Upper lobe of left lung (tissue), 6 donors: Measurements from ENCODE around the gene ARFRP1. TPM values are rescaled to one million over a fixed set of nuclear protein-coding genes. Genes with fewer than 3 reads are reported as not detected.

Source experiments
- ATAC-seq, 2 donors: fragments of 200-7000 bp; cut with Tn5 transposase; one replicate each; pipeline ENCODE4 v1.9.1; 2022; ENCODE audit warnings: mild to moderate bottlenecking in 2 of 2, moderate library complexity in 2 of 2; ENCODE audit not compliant: low FRiP score in 2 of 2
- DNase-seq, 2 donors: peaks; one replicate each; pipeline ENCODE4 v3.0.0-alpha.2; 2019 to 2020
- H3K27ac ChIP-seq, 4 donors: fragments of 200-600 bp; sonication (generic); one replicate each; pipeline ENCODE4 v1.5.1; 2016 to 2019
- H3K27me3 ChIP-seq, 4 donors: fragments of 200-600 bp; sonication (generic); one replicate each; pipeline ENCODE4 v1.5.1; 2017 to 2019
- H3K36me3 ChIP-seq, 4 donors: fragments of 200-600 bp; sonication (generic); one replicate each; pipeline ENCODE4 v1.5.1; 2016 to 2019
- H3K4me1 ChIP-seq, 4 donors: fragments of 200-600 bp; sonication (generic); one replicate each; pipeline ENCODE4 v1.5.1; 2018 to 2019
- H3K4me3 ChIP-seq, 4 donors: fragments of 200-600 bp; sonication (generic); one replicate each; pipeline ENCODE4 v1.5.1; 2017 to 2019; ENCODE audit warnings: mild to moderate bottlenecking in 2 of 4, moderate library complexity in 1 of 4
- H3K9me3 ChIP-seq, 4 donors: fragments of 200-600 bp; sonication (generic); one replicate each; pipeline ENCODE4 v1.5.1; 2018 to 2019
- EP300 ChIP-seq, 4 donors: sonication (generic); formaldehyde crosslinking; IDR thresholded peaks; one replicate each; pipeline ENCODE4 v1.5.1; 2017; ENCODE audit warnings: antibody characterized with exemption in 4 of 4, control low read depth in 2 of 4
- POLR2A ChIP-seq, 4 donors: fragments of 450-650 bp; IDR thresholded peaks; one replicate each; pipeline ENCODE4 v1.5.1; 2016 to 2017; ENCODE audit warnings: antibody characterized with exemption in 4 of 4, mild to moderate bottlenecking in 2 of 4
- POLR2AphosphoS5 ChIP-seq, 2 donors: sonication (generic); formaldehyde crosslinking; IDR thresholded peaks; one replicate each; pipeline ENCODE4 v1.5.1; 2017; ENCODE audit warnings: antibody characterized with exemption in 2 of 2
- WGBS, 2 donors: methylation state at CpG; one replicate each; pipeline ENCODE4 v1.1.5; 2017 to 2018; 5-methylcytosine and 5-hydroxymethylcytosine counted together
- total RNA-seq, 6 donors: library from RNA; depleted of rRNA in 4 of 6; stranded (reverse); fragments of >200 nt in 4 of 6; gene quantifications; one replicate each; pipeline versions ENCODE4 v1.1.0 to v1.2.1, GENCODE V29; 2016 to 2021
- TF ChIP-seq, protein P1 (sequence below), 6 experiments: fragments of 450-650 bp in 4 of 6; fragments of 200-600 bp in 2 of 6; sonication (generic) in 2 of 6; IDR thresholded peaks; one replicate each; pipeline ENCODE4 v1.5.1; 2016 to 2019; ENCODE audit warnings: antibody characterized with exemption in 6 of 6
- donor health status: DM: no; HTN: no; CAD: no; lungs with moderate emphysema.
- donor health status: DM: no; HTN: yes; CAD: no; lungs with severe emphysema.

ARFRP1 gene
- total RNA-seq, 6 donors from 2014 or later, result 26.8 to 56.4 (median 46.3) TPM

DNA sequence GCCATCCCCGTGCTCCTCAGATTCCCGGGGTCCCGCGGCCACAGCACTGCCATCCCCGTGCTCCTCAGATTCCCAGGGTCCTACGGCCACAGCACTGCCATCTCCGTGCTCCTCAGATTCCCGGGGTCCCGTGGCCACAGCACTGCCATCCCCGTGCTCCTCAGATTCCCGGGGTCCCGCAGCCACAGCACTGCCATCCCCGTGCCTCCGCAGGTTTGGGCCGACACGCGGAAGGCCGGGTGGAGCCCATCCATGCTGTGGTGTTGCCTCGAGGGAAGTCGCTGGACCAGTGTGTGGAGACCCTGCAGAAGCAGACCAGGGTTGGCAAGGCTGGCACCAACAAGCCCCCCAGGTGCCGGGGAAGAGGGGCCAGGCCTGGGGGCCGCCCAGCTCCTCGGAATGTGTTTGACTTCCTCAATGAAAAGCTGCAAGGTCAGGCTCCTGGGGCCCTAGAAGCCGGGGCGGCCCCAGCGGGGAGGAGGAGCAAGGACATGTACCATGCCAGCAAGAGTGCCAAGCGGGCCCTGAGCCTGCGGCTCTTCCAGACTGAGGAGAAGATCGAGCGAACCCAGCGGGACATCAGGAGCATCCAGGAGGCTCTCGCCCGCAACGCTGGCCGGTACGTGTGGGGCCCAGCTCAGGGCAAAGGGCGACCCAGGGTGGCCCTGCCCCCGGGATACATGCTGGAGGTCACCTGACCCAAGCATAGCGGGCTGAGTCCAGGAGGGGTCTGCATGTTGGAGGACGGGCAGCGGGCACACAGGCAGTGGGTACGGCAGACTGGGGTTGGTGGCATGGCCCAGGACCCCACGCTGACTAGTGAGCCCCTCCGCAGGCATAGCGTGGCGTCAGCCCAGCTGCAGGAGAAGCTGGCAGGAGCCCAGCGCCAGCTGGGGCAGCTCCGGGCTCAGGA lies 27.4 kb upstream of the ARFRP1 start:
- H3K9me3 ChIP-seq, result no peaks in the 10 kb centered on the region
- TF ChIP-seq POLR2AphosphoS5 (IDR thresholded peaks at IDR 0.05), result no peak
- TF ChIP-seq EP300 (IDR thresholded peaks at IDR 0.05), result no peak
- TF ChIP-seq POLR2A (IDR thresholded peaks at IDR 0.05), result no peak
- TF ChIP-seq, protein P1, sequence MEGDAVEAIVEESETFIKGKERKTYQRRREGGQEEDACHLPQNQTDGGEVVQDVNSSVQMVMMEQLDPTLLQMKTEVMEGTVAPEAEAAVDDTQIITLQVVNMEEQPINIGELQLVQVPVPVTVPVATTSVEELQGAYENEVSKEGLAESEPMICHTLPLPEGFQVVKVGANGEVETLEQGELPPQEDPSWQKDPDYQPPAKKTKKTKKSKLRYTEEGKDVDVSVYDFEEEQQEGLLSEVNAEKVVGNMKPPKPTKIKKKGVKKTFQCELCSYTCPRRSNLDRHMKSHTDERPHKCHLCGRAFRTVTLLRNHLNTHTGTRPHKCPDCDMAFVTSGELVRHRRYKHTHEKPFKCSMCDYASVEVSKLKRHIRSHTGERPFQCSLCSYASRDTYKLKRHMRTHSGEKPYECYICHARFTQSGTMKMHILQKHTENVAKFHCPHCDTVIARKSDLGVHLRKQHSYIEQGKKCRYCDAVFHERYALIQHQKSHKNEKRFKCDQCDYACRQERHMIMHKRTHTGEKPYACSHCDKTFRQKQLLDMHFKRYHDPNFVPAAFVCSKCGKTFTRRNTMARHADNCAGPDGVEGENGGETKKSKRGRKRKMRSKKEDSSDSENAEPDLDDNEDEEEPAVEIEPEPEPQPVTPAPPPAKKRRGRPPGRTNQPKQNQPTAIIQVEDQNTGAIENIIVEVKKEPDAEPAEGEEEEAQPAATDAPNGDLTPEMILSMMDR (IDR thresholded peaks at IDR 0.05), result no peak
- 90 to 91% methylated on average over 13 to 45 of the region's 48 CpGs for WGBS, 2 donors
- ATAC-seq, result no peak
- H3K27ac ChIP-seq, result peak overlapping the region in 1 of 4 donors; percentile 23
- no peaks in the 10 kb centered on the region for H3K27me3 ChIP-seq
- peaks cover 20 to 43% (median 22%) of the 10 kb centered on the region in 4 donors for H3K4me1 ChIP-seq
- H3K36me3 ChIP-seq, result peaks cover 0 to 38% (median 34%) of the 10 kb centered on the region in 4 donors
- peak in 1 of 2 donors; percentile 81 for DNase-seq
- no peak overlapping the region for H3K4me3 ChIP-seq

DNA sequence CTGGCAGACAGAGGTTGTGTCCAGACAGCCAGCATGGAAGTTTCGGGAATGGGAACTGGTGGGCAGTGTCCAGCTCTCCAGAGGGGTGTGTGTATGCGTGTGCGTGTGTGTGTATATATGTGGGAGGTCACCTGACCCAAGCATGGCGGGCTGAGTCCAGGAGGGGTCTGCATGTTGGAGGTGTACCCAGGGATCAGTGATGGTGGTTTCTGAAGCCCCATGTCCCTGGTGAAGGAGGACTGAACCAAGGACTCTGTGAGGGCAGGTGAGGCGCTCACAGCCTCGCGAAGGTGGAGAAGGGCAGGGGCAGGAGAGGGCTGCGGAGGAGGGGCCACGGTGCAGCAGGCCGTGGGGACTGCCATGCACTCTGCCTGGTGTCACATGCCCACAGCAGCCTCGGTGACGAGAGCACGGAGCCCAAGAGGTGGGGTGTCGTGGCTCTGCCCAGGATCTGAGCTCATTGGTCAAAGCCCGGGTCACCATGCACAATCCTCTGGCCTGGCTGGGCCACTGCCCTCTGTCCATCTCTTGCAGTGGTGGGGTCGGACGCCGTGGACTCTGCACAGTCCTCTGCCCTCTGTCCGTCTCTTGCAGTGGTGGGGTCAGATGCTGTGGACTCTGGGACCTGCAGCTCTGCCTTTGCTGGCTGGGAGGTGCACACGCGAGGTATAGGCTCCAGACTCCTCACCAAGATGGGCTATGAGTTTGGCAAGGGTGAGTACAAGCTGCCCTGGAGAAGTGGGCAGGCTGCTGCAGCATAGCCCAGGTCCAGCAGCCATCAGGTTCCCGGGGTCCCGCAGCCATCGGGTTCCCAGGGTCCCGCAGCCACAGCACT lies 26.6 kb upstream of the ARFRP1 start:
- DNase-seq, result no peak
- H3K4me3 ChIP-seq, result no peak overlapping the region

DNA sequence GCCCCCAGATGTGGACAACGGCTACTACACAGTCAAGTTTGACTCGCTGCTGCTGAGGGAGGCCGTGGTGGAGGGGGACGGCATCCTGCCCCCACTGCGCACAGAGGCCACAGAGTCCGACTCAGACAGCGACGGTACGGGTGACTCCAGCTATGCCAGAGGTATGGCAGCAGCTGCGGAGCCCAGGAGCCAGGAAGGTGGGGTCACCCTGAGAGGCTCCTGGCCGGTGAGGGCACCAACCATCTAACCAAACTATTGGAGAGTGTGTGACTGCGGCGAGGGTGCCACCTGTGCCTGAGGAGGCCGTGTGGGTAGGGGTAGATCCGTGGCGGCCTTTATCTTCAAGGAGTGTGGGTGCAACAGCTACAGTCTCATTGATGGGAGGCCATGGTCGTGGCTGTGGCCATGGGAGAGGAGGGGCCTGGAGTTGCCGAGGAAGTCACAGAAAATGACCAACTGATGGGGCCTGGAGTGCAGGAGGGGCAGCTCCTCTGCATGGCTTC lies 25.9 kb upstream of the ARFRP1 start:
- no peak overlapping the region for H3K4me3 ChIP-seq
- H3K27ac ChIP-seq, result no peak overlapping the region
- H3K4me1 ChIP-seq, result peaks cover 15 to 45% (median 20%) of the 10 kb centered on the region in 4 donors
- H3K9me3 ChIP-seq, result no peaks in the 10 kb centered on the region
- TF ChIP-seq POLR2AphosphoS5 (IDR thresholded peaks at IDR 0.05), result no peak
- TF ChIP-seq POLR2A (IDR thresholded peaks at IDR 0.05), result no peak
- TF ChIP-seq, protein P1 (IDR thresholded peaks at IDR 0.05), result no peak
- TF ChIP-seq EP300 (IDR thresholded peaks at IDR 0.05), result no peak
- no peaks in the 10 kb centered on the region for H3K27me3 ChIP-seq
- H3K36me3 ChIP-seq, result peaks cover 0 to 41% (median 35%) of the 10 kb centered on the region in 4 donors
- ATAC-seq (no peak), DNase-seq (no peak)
- 97 to 100% methylated on average over 5 to 18 of the region's 18 CpGs for WGBS, 2 donors

More for the DNA sequence above, 26.6 kb upstream of the ARFRP1 start:
- peaks cover 22 to 46% (median 22%) of the 10 kb centered on the region in 4 donors for H3K4me1 ChIP-seq
- no peak for ATAC-seq
- WGBS, 2 donors, result 93 to 98% methylated on average over 16 to 19 of the region's 25 CpGs
- no peaks in the 10 kb centered on the region for H3K27me3 ChIP-seq
- no peak overlapping the region for H3K27ac ChIP-seq
- H3K36me3 ChIP-seq, result peaks cover 0 to 41% (median 35%) of the 10 kb centered on the region in 4 donors
- H3K9me3 ChIP-seq, result no peaks in the 10 kb centered on the region
- TF ChIP-seq POLR2A (IDR thresholded peaks at IDR 0.05), result no peak
- no peak for TF ChIP-seq EP300 (IDR thresholded peaks at IDR 0.05)
- no peak for TF ChIP-seq POLR2AphosphoS5 (IDR thresholded peaks at IDR 0.05)
- TF ChIP-seq, protein P1 (IDR thresholded peaks at IDR 0.05), result no peak

DNA sequence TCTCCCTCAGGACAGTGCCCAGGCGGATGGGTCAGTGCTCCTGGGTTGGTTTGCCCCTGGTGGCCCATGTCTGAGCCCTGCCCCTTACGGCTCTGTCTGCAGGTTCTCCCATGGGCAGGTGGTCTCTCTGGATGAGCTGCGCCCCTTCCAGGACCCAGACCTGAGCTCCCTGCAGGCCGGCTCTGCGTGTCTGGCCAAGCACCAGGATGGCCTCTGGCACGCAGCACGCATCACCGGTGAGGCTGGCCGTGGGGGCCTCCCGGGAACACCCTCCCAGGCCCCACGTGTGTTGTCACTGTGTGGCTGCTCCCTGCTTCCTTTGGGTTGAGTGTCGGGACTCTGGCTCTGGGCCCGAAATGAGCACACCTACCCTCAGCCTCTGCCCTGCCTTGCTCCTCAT lies 25.3 kb upstream of the ARFRP1 start:
- TF ChIP-seq, protein P1 (IDR thresholded peaks at IDR 0.05), result no peak
- TF ChIP-seq EP300 (IDR thresholded peaks at IDR 0.05) (no peak), POLR2AphosphoS5 (IDR thresholded peaks at IDR 0.05) (no peak), POLR2A (IDR thresholded peaks at IDR 0.05) (no peak)
- 100% methylated on average over 1 to 3 of the region's 13 CpGs for WGBS, 2 donors
- H3K27ac ChIP-seq, result no peak overlapping the region

More for the DNA sequence above, 25.3 kb upstream of the ARFRP1 start:
- DNase-seq (no peak), ATAC-seq (no peak)
- Histone ChIP-seq H3K9me3 (no peaks in the 10 kb centered on the region), H3K27me3 (no peaks in the 10 kb centered on the region), H3K4me3 (no peak overlapping the region), H3K4me1 (peaks cover 10 to 45% (median 19%) of the 10 kb centered on the region in 4 donors), H3K36me3 (peaks cover 0 to 44% (median 35%) of the 10 kb centered on the region in 4 donors)
